ENCODE results near the gene TPRA1. TPM values are rescaled to one million over a fixed set of nuclear protein-coding genes. Genes with fewer than 3 reads are reported as not detected.

The TPRA1 gene
- 25.6 and 29.4 TPM in 2 replicates for total RNA-seq (ENCODE audit: low replicate concordance)

GRCh38 chr3:127590593-127591465, at the start of gene TPRA1:
TPRA1 (minus strand) TSS chr3:127590733; CDS start chr3:127580146, 10,587 bp downstream.
- no peak for TF ChIP-seq CTCF (IDR thresholded peaks at IDR 0.05; ENCODE audit: insufficient read depth, low read length)
- peak; percentile 99 for DNase-seq (ENCODE audit: low read depth)

DNA sequence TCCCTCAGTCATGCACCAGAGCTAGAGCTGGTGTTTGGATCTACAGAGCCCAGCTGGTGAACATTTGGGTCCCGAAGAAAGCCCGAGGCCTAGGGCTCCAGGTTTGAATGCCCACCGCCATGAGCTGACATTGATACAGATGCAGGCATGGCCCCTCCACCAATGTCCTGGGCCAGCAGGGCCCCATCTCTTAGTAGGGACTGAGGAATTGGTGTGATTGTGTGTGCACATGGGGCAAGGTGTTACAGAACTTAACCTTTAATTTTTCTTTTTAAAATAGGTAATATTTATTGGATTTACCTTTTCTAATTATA, 49.5 kb upstream of the TPRA1 start:
- TF ChIP-seq CTCF (IDR thresholded peaks at IDR 0.05; ENCODE audit: insufficient read depth, low read length), result no peak
- DNase-seq (ENCODE audit: low read depth), result no peak
- H3K4me3 ChIP-seq (ENCODE audit: low read depth, low read length), result no peak overlapping the region

More at GRCh38 chr3:127590593-127591465, at the start of gene TPRA1:
- H3K4me3 ChIP-seq (ENCODE audit: low read depth, low read length), result peak within 1 kb of the TSS; percentile 88

DNA sequence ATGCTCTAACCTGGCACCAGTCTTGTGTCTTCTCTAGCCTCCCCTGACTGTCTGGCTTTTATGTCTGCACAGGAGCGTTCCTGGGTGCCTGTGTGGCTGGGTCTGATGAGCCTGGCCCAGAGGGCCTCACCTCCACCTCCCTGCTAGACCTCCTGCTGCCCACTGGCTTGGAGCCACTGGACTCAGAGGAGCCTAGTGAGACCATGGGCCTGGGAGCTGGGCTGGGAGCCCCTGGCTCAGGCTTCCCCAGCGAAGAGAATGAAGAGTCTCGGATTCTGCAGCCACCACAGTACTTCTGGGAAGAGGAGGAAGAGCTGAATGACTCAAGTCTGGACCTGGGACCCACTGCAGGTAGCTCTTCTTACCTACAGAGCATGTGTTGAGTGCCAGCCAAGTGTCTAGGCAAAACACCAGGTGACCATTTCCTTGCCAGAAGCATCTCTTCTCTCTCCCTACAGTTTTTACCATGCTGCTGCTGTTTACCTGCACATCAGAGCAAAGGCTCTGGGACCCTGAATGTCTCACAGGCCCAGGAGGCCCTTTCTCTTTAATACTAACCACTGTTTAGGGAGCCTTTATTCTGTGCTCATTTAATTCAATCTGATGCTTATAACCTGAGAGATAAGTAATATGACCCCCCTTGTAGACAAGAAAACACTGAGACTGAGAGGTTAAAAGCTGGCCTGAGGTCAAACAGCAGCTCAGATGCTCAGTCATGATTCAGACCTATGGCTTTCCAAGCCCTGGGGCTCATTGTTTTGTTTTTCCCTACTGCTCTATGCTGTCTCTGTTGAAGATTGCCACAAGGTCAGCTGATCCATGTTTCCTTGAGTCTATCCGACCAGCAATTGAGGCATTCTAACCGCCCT, 48.9 kb upstream of the TPRA1 start:
- TF ChIP-seq CTCF (IDR thresholded peaks at IDR 0.05; ENCODE audit: insufficient read depth, low read length), result no peak
- peak; percentile 24 for DNase-seq (ENCODE audit: low read depth)
- no peak overlapping the region for H3K4me3 ChIP-seq (ENCODE audit: low read depth, low read length)

GRCh38 chr3:127637971-127638370, 47.4 kb upstream of the TPRA1 start:
- H3K4me3 ChIP-seq (ENCODE audit: low read depth, low read length), result no peak overlapping the region
- no peak for DNase-seq (ENCODE audit: low read depth)
- TF ChIP-seq CTCF (IDR thresholded peaks at IDR 0.05; ENCODE audit: insufficient read depth, low read length), result no peak

- DNase-seq (ENCODE audit: low read depth), result no peak
- no peak for TF ChIP-seq CTCF (IDR thresholded peaks at IDR 0.05; ENCODE audit: insufficient read depth, low read length)
- no peak overlapping the region for H3K4me3 ChIP-seq (ENCODE audit: low read depth, low read length)
These were observed 47.0 kb upstream of the TPRA1 start for GRCh38 chr3:127637546-127637945.

GRCh38 chr3:127634653-127635052, 44.1 kb upstream of the TPRA1 start:
- no peak for DNase-seq (ENCODE audit: low read depth)
- no peak overlapping the region for H3K4me3 ChIP-seq (ENCODE audit: low read depth, low read length)
- no peak for TF ChIP-seq CTCF (IDR thresholded peaks at IDR 0.05; ENCODE audit: insufficient read depth, low read length)
